Measurements from ENCODE around the gene PPBP. TPM values are rescaled to one million over a fixed set of nuclear protein-coding genes. Genes with fewer than 3 reads are reported as not detected.
"Not testable (repeated sequence)": the region's sequence is repeated elsewhere in the genome, so short reads cannot be mapped to it uniquely, and the experiment has no call there.

PPBP gene
- total RNA-seq, 1 donor from 2014 or later = not detected

DNA sequence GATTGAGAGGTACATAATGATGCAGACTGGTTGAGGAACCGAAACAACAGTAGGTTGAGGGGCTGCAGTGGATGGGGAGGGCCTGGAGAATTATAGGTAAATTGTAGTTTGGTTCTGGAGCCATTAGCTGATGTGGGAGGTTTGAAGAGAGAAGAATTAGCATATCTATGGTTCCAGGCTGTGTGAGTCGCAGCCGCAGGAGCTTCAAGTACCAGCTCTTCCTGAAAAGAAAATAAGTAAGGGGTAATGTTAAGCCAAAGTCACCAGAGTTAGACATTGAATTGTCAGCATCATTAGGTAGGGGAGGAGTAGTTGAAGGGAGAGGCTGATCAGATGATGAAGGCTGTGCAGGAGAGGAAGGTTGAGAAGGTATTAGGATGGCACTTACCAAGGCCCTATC, 35.6 kb downstream of the PPBP start:
- no peaks in the 10 kb centered on the region for H3K36me3 ChIP-seq
- no peak overlapping the region for H3K27ac ChIP-seq
- H3K4me1 ChIP-seq = no peaks in the 10 kb centered on the region
- H3K27me3 ChIP-seq = no peaks in the 10 kb centered on the region
- no peak for DNase-seq (ENCODE audit: extremely low spot score in 2 of 2)
- H3K4me3 ChIP-seq = no peak overlapping the region
- intact Hi-C loops (cut with DNase I) = no loop called here
- H3K9me3 ChIP-seq = no peaks in the 10 kb centered on the region
- TF ChIP-seq POLR2AphosphoS5 (IDR thresholded peaks at IDR 0.05; ENCODE audit: insufficient read depth in 1 of 2, low read depth in 1 of 2) (no peak), POLR2A (IDR thresholded peaks at IDR 0.05) (no peak)
- TF ChIP-seq, protein P1, sequence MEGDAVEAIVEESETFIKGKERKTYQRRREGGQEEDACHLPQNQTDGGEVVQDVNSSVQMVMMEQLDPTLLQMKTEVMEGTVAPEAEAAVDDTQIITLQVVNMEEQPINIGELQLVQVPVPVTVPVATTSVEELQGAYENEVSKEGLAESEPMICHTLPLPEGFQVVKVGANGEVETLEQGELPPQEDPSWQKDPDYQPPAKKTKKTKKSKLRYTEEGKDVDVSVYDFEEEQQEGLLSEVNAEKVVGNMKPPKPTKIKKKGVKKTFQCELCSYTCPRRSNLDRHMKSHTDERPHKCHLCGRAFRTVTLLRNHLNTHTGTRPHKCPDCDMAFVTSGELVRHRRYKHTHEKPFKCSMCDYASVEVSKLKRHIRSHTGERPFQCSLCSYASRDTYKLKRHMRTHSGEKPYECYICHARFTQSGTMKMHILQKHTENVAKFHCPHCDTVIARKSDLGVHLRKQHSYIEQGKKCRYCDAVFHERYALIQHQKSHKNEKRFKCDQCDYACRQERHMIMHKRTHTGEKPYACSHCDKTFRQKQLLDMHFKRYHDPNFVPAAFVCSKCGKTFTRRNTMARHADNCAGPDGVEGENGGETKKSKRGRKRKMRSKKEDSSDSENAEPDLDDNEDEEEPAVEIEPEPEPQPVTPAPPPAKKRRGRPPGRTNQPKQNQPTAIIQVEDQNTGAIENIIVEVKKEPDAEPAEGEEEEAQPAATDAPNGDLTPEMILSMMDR (IDR thresholded peaks at IDR 0.05) = no peak

GRCh38 chr4:73950376-73950920, 37.5 kb downstream of the PPBP start:
- H3K27me3 ChIP-seq; H3K9me3 ChIP-seq; DNase-seq (ENCODE audit: extremely low spot score in 2 of 2); H3K4me1 ChIP-seq; H3K27ac ChIP-seq; H3K4me3 ChIP-seq; intact Hi-C loops (cut with DNase I); H3K36me3 ChIP-seq: not testable (repeated sequence)

DNA sequence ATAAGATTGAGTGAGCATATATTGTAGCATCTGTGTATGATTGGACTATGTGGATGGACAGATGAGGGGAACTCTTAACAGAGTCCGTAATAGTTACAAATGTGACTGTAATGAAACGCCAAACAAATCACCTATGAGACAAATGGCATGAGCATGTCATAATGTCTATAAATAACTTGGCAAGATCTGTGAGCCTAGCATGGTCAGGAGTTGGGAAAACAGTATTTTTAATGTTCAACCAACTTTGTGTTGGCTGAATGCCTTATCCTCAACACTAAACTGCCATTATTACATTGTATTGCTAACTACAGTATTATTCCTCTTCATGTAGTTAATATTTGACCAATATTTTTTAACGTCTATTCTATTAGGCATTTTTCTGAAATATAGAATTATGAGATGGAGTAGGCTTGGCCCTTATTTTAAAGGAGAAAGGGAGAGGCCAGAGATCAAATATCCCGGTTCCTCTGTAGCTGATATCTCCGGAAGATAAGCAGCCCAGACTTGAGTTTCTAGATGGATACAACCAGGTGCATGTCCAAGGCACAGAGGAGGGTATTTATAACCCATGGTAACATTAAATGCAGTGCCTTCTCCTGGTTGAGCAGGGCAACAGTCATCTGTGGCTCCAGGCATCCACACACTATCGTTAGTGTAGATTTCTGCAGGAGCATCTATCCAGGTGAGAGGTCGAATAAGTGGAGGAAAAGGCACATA, 38.8 kb downstream of the PPBP start:
- DNase-seq (ENCODE audit: extremely low spot score in 2 of 2) = no peak
- H3K27me3 ChIP-seq = no peaks in the 10 kb centered on the region
- H3K27ac ChIP-seq = no peak overlapping the region
- TF ChIP-seq, protein P1 (IDR thresholded peaks at IDR 0.05) = no peak
- TF ChIP-seq POLR2AphosphoS5 (IDR thresholded peaks at IDR 0.05; ENCODE audit: insufficient read depth in 1 of 2, low read depth in 1 of 2) = no peak
- TF ChIP-seq POLR2A (IDR thresholded peaks at IDR 0.05) = no peak
- peaks cover 6% of the 10 kb centered on the region for H3K4me1 ChIP-seq
- H3K36me3 ChIP-seq = no peaks in the 10 kb centered on the region
- intact Hi-C loops (cut with DNase I) = no loop called here
- no peaks in the 10 kb centered on the region for H3K9me3 ChIP-seq
- no peak overlapping the region for H3K4me3 ChIP-seq

DNA sequence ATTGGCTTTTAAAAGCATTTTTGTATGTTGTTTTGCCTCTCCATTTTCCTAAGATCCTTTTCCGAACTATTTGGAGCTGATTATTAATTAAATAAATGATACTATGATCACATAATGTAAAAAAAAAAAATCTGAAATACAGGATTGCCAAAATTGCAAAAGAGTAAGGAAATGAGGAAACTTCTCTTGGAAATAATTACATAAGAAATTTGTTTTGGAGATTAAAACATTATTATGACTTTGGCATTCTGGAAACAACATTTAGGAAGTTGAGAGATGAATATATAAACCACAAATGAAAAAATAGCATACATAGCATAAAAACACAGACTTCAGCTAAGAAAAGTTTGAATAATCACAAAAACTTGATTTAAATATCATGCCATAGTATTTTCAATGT, 39.7 kb downstream of the PPBP start:
- intact Hi-C loops (cut with DNase I) = no loop called here
- no peak overlapping the region for H3K27ac ChIP-seq
- DNase-seq (ENCODE audit: extremely low spot score in 2 of 2) = no peak

GRCh38 chr4:73947239-73947985, 40.6 kb downstream of the PPBP start:
- Histone ChIP-seq H3K36me3 (no peaks in the 10 kb centered on the region), H3K27ac (no peak overlapping the region), H3K4me3 (no peak overlapping the region), H3K4me1 (peaks cover 12% of the 10 kb centered on the region), H3K27me3 (no peaks in the 10 kb centered on the region), H3K9me3 (no peaks in the 10 kb centered on the region)
- DNase-seq (ENCODE audit: extremely low spot score in 2 of 2) = no peak
- no peak for TF ChIP-seq POLR2A (IDR thresholded peaks at IDR 0.05)
- no peak for TF ChIP-seq POLR2AphosphoS5 (IDR thresholded peaks at IDR 0.05; ENCODE audit: insufficient read depth in 1 of 2, low read depth in 1 of 2)
- intact Hi-C loops (cut with DNase I) = no loop called here

More for the DNA sequence above, 39.7 kb downstream of the PPBP start:
- Histone ChIP-seq H3K27me3 (no peaks in the 10 kb centered on the region), H3K4me1 (peaks cover 12% of the 10 kb centered on the region), H3K4me3 (no peak overlapping the region), H3K36me3 (no peaks in the 10 kb centered on the region), H3K9me3 (no peaks in the 10 kb centered on the region)
- TF ChIP-seq POLR2A (IDR thresholded peaks at IDR 0.05) (no peak), POLR2AphosphoS5 (IDR thresholded peaks at IDR 0.05; ENCODE audit: insufficient read depth in 1 of 2, low read depth in 1 of 2) (no peak)
- TF ChIP-seq, protein P1 (IDR thresholded peaks at IDR 0.05) = no peak
